SK-N-MC (cell line): ENCODE results near the gene C3orf18.

Experiments
- DNase-seq: peaks from one replicate; pipeline ENCODE4 v3.0.0-alpha.2; 2011; ENCODE audit warnings: low read depth, low spot score
- H3K27ac ChIP-seq: fragments of 200-600 bp; sonication (generic); 2 replicates; pipeline ENCODE4 v1.5.1; 2016; ENCODE audit warnings: mixed run types
- H3K36me3 ChIP-seq: fragments of 200-600 bp; sonication (generic); 2 replicates; pipeline ENCODE4 v1.6.1; 2017; ENCODE audit warnings: antibody characterized with exemption, low read length, mixed read lengths; ENCODE audit not compliant: insufficient read depth
- H3K4me3 ChIP-seq: fragments of 200-600 bp; sonication (generic); 2 replicates; pipeline ENCODE4 v1.5.1; 2016
- H3K9ac ChIP-seq: fragments of 200-600 bp; sonication (generic); 2 replicates; pipeline ENCODE4 v1.8.0; 2017; ENCODE audit warnings: mixed run types, mixed read lengths; ENCODE audit not compliant: insufficient read length
- H3K9me3 ChIP-seq: fragments of 200-600 bp; sonication (generic); 2 replicates; pipeline ENCODE4 v1.6.1; 2017; ENCODE audit warnings: low read depth, mild to moderate bottlenecking, antibody characterized with exemption, low read length, moderate library complexity, mixed read lengths
- EZH2 ChIP-seq: fragments of 200-600 bp; sonication (generic); IDR thresholded peaks from one replicate; pipeline ENCODE4 v1.6.1; 2017; ENCODE audit warnings: antibody characterized with exemption
- FOXP2 ChIP-seq: optimal IDR thresholded peaks from 2 replicates; pipeline ENCODE3; 2011; ENCODE audit warnings: mild to moderate bottlenecking, moderate library complexity; ENCODE audit not compliant: insufficient read depth; ENCODE audit errors: extremely low read length, control extremely low read depth
- POLR2AphosphoS5 ChIP-seq: IDR thresholded peaks from 2 replicates; pipeline ENCODE4 v1.6.1; 2012; ENCODE audit warnings: mild to moderate bottlenecking, low read depth, low read length, borderline replicate concordance

C3orf18 gene

DNA sequence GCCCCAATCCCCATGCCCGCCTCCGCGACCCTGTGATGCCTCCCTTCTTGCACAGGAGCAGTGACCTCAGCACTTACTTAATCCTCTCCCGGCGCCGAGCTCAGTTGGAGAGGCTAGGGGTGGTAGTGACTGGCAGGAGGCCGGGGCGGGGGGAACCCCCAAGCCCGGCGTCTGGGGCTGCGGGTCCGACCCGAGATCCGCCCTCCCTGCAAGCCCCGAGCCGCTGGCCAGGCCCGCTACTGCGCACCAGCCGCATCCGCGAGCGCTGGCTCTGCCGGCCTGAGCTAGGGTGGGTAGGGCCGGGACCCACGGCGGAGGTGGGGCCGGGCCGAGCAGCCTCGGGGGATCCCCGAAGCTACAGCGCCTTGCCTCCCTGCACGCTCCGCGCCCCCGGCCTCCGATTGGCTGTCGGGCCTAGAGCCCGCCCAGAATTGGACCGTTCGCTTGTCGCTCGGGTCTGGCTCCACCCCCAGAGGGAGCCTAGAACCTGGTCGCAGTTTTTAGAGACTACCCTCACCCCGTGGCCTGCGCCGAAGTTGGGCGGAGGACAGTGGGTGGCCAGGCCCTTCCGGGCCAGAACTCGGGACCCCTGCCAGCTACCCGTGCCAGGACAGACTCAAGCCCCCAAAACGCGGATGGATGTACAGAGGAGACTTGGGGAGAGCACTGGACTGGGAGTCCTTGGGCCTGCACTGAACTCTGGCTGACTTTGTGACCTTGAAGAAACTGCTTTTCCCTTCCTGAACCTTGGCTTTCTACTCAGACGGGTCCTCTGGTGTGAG is at the start of gene C3orf18:
TSS of gene C3orf18 (minus strand) at position 362 of the 782 bp plus-strand sequence. CDS start 2,048 bp downstream, outside the sequence.
- no peak for DNase-seq
- no peaks in the 10 kb centered on the region for H3K36me3 ChIP-seq
- no peak within 1 kb of the TSS for H3K9ac ChIP-seq
- no peak for TF ChIP-seq FOXP2
- no peak for TF ChIP-seq POLR2AphosphoS5
- no peak for TF ChIP-seq EZH2
- H3K9me3 ChIP-seq = no peaks in the 10 kb centered on the region
- H3K4me3 ChIP-seq = peak within 1 kb of the TSS; percentile 85; the same call in 1 of the 2 replicates
- H3K27ac ChIP-seq = no peak within 1 kb of the TSS

DNA sequence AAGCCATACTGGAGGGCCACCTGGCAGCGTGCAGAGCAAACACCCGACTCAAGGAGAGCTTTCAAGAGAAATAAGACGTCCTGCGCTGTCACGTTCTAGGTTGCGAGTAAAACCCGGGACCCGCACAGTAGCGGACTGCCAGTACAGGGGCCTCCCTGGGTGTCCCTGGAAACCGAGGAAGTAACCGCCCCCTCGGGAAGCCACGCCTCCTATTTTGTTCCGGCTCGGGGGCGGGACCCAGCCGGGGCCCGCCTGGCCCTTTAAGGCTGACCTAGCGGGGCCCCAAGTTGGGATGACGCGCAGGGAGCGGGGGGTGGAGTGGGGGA is 49.2 kb upstream of the C3orf18 start:
- Histone ChIP-seq H3K9me3 (no peaks in the 10 kb centered on the region), H3K4me3 (peak overlapping the region; percentile 69), H3K27ac (no peak overlapping the region), H3K9ac (no peak overlapping the region), H3K36me3 (no peaks in the 10 kb centered on the region)
- DNase-seq = no peak
- TF ChIP-seq POLR2AphosphoS5 = no peak
- TF ChIP-seq FOXP2 = no peak
- TF ChIP-seq EZH2 = no peak

- no peak for TF ChIP-seq FOXP2
- no peak for TF ChIP-seq POLR2AphosphoS5
- TF ChIP-seq EZH2 = no peak
- no peaks in the 10 kb centered on the region for H3K36me3 ChIP-seq
- H3K9ac ChIP-seq = no peak overlapping the region
- peak overlapping the region; percentile 69 for H3K4me3 ChIP-seq
- no peak for DNase-seq
- H3K27ac ChIP-seq = no peak overlapping the region
- no peaks in the 10 kb centered on the region for H3K9me3 ChIP-seq
Observed at GRCh38 chr3:50616003-50616769, 48.6 kb upstream of the C3orf18 start.

DNA sequence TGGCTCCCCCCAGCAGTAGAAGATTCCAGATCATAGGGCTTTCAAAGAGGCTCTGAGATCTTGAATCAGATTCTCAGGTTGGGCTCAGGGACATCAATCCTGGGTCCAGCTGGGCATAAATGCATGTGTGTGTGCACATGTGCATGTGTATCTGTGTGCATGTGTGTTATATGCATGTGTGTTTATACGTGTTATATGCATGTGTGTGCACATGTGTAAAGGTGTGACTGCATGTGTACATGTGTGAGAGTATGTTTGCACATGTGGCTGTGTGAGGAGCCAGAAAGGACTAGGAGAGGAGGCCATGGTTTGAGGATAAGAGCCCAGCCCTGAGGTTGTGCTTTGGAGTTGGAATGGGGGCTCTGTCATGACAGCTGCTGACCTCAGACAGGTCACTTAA is 47.6 kb upstream of the C3orf18 start:
- Histone ChIP-seq H3K27ac (no peak overlapping the region), H3K9ac (no peak overlapping the region), H3K9me3 (no peaks in the 10 kb centered on the region), H3K36me3 (no peaks in the 10 kb centered on the region), H3K4me3 (no peak overlapping the region)
- no peak for DNase-seq
- no peak for TF ChIP-seq EZH2
- TF ChIP-seq POLR2AphosphoS5 = no peak
- TF ChIP-seq FOXP2 = no peak

- Histone ChIP-seq H3K9me3 (no peaks in the 10 kb centered on the region), H3K4me3 (no peak overlapping the region), H3K27ac (no peak overlapping the region), H3K9ac (no peak overlapping the region), H3K36me3 (no peaks in the 10 kb centered on the region)
- no peak for DNase-seq
- no peak for TF ChIP-seq POLR2AphosphoS5
Observed at GRCh38 chr3:50612970-50613846, 45.7 kb upstream of the C3orf18 start.

DNA sequence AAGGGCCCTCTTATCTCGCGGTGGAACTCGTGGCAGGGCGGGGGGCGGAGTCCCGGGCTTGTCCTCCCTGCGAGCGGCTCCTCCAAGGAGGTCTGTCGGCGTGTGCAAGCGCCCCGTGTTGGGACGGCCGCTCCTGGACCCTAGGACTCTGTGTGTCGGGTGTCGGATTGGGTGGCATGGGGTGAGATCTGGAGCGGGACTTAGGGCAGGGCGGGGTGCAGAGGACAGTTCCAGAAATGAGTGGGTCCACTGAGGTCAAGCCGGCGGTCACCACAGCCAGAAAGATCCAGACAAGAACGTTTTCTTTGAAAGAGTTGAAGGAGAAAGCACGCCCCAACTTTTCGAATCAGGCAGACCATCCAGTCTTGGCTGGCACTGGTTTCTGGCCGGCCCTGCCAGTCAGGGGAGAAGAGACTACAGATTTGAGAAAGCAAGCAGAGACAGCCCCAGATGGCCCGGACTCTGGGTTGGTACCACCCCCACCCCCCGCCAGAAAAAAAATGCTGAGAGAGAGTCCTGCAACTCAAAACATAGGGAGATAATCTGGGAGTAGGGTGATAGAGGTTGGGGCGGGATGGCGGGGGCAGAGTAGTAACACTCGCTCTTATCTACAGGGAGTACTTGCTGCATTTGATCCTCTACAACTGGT is 44.8 kb upstream of the C3orf18 start:
- TF ChIP-seq POLR2AphosphoS5 (no peak), EZH2 (no peak), FOXP2 (no peak)
- no peaks in the 10 kb centered on the region for H3K9me3 ChIP-seq
- peak overlapping the region; percentile 73 for H3K4me3 ChIP-seq
- no peaks in the 10 kb centered on the region for H3K36me3 ChIP-seq
- H3K27ac ChIP-seq = no peak overlapping the region
- no peak overlapping the region for H3K9ac ChIP-seq
- DNase-seq = no peak

- Histone ChIP-seq H3K9me3 (no peaks in the 10 kb centered on the region), H3K27ac (no peak within 1 kb of the TSS), H3K9ac (no peak within 1 kb of the TSS), H3K4me3 (peak within 1 kb of the TSS; percentile 73), H3K36me3 (no peaks in the 10 kb centered on the region)
- TF ChIP-seq EZH2 (no peak), FOXP2 (no peak), POLR2AphosphoS5 (no peak; the same call in 1 of the 2 replicates)
- DNase-seq = no peak
Observed at GRCh38 chr3:50611464-50612233, 44.1 kb upstream of the C3orf18 start, which contains the start of gene CISH. CISH (minus strand) TSS chr3:50611774; CDS start chr3:50611650, 124 bp downstream.
